Stimulated activated CD8-positive, alpha-beta memory T cell treated with anti-CD3 and anti-CD28 coated beads, Interleukin-2, amount 100 ng/mL, for 48 hours (primary cell): ENCODE results near the gene CEMP1.
A peak's percentile ranks its signal among the peaks of the same experiment; 100 is the strongest.

ENCODE experiments used
- DNase-seq, 2 donors: peaks; one replicate each; pipeline ENCODE4 v3.0.0-alpha.2; 2020; ENCODE audit warnings: low read depth in 2 of 2

CEMP1 gene

GRCh38 chr16:2519711-2520080 lies 11.5 kb downstream of the CEMP1 start:
- no peak for DNase-seq

GRCh38 chr16:2518823-2519710 lies 12.1 kb downstream of the CEMP1 start:
- no peak for DNase-seq

- no peak for DNase-seq
Measured at GRCh38 chr16:2517954-2518605, 13.1 kb downstream of the CEMP1 start.

- no peak for DNase-seq
Measured at GRCh38 chr16:2516391-2517240, 14.6 kb downstream of the CEMP1 start.

- DNase-seq: no peak
Measured at GRCh38 chr16:2515180-2515851, 15.9 kb downstream of the CEMP1 start.

- DNase-seq: peak in 1 of 2 donors; percentile 24
Measured at GRCh38 chr16:2514333-2515179, 16.7 kb downstream of the CEMP1 start.

GRCh38 chr16:2513405-2514332 lies 17.5 kb downstream of the CEMP1 start, which contains the start of gene ATP6V0C:
TSS of gene ATP6V0C (plus strand) at chr16:2513952. CDS start at chr16:2514104, 152 bp downstream.
- DNase-seq: peak; percentile 84

GRCh38 chr16:2512735-2513404 lies 18.3 kb downstream of the CEMP1 start:
- no peak for DNase-seq

- DNase-seq: no peak
Measured at GRCh38 chr16:2511996-2512734, 19.0 kb downstream of the CEMP1 start.

- DNase-seq: no peak
Measured at GRCh38 chr16:2511128-2511800, 19.9 kb downstream of the CEMP1 start.

GRCh38 chr16:2508722-2509400 lies 22.3 kb downstream of the CEMP1 start:
- DNase-seq: no peak

GRCh38 chr16:2507665-2508064 lies 23.5 kb downstream of the CEMP1 start:
- no peak for DNase-seq

GRCh38 chr16:2507052-2507659 lies 24.1 kb downstream of the CEMP1 start:
- no peak for DNase-seq

- DNase-seq: no peak
Measured at GRCh38 chr16:2505695-2506094, 25.5 kb downstream of the CEMP1 start.

GRCh38 chr16:2501946-2502895 lies 29.0 kb downstream of the CEMP1 start:
- DNase-seq: no peak
